ENCODE results near the gene PRKCA. TPM values are rescaled to one million over a fixed set of nuclear protein-coding genes. Genes with fewer than 3 reads are reported as not detected.
"Not testable (repeated sequence)": the region's sequence is repeated elsewhere in the genome, so short reads cannot be mapped to it uniquely, and the experiment has no call there.

The PRKCA gene
- 10 to 100 TPM; 24.5 to 61.9 (median 40.8) TPM for total RNA-seq

DNA sequence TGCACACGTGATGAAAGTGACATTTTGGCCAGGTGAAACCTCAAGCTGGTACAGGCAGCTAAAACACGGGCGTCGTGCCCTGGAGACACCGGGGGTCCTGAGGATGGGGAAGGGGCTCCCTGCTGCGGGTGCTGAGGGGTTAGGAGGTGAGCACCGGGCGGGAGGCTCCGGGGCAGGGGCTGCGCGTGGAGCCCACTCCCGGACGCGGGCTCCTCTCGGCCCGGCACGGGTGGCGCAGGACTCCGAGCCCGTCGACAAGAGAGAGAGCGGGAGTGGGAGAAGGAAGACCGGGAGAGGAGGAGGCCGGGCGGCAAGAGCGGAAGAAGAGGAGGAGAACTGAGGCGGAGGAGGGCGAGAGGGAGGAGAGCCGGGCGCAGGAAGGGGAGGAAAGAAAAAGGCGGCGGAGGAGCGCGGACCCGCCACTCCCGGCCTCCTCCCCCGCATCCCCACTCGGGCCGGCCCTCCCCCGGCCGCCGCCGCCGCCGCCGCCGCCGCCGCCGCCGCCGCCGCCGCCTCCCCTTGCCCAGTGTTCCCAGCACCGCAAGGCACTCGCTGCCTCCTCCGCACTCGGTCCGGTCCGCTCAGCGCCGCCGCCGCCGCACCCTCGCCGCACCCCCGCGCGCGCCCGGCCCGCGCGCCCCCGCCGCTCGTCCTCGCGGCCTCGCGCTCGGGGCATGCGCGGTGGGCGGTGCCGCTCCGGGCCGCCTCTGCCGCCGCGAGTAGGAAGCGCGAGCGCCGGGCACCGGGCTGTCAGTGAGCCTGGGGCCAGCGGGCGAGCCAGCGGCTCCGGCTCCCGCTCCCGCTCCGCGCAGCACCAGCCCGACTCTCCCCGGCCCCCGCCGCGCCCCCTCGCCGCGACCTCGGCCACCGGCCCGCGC lies at the start of gene PRKCA:
PRKCA (plus strand) TSS at position 750 of the 878 bp plus-strand sequence.
- Histone ChIP-seq H3K36me3 (no peaks in the 10 kb centered on the region), H3K4me1 (peaks cover 6 to 48% (median 44%) of the 10 kb centered on the region in 4 donors), H3K4me3 (peak within 1 kb of the TSS; percentile 76 to 98 (median 95)), H3K27ac (replicated peaks in 1 of 4) (peak within 1 kb of the TSS; percentile 83 to 90 (median 87)), H3K27me3 (no peaks in the 10 kb centered on the region), H3K9me3 (no peaks in the 10 kb centered on the region)
- intact Hi-C loops (cut with DNase I), result loop anchor here (5.0 kb wide), 1 partner anchor 265 kb away; no protein-coding TSS in a partner anchor
- no peak for DNase-seq (ENCODE audit: extremely low spot score)
- WGBS, result 1% methylated on average over 45 of the region's 117 CpGs
- TF ChIP-seq, protein P1, sequence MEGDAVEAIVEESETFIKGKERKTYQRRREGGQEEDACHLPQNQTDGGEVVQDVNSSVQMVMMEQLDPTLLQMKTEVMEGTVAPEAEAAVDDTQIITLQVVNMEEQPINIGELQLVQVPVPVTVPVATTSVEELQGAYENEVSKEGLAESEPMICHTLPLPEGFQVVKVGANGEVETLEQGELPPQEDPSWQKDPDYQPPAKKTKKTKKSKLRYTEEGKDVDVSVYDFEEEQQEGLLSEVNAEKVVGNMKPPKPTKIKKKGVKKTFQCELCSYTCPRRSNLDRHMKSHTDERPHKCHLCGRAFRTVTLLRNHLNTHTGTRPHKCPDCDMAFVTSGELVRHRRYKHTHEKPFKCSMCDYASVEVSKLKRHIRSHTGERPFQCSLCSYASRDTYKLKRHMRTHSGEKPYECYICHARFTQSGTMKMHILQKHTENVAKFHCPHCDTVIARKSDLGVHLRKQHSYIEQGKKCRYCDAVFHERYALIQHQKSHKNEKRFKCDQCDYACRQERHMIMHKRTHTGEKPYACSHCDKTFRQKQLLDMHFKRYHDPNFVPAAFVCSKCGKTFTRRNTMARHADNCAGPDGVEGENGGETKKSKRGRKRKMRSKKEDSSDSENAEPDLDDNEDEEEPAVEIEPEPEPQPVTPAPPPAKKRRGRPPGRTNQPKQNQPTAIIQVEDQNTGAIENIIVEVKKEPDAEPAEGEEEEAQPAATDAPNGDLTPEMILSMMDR (IDR thresholded peaks at IDR 0.05), result no peak
- peak; percentile 70 to 79 for TF ChIP-seq POLR2AphosphoS5 (IDR thresholded peaks at IDR 0.05)

DNA sequence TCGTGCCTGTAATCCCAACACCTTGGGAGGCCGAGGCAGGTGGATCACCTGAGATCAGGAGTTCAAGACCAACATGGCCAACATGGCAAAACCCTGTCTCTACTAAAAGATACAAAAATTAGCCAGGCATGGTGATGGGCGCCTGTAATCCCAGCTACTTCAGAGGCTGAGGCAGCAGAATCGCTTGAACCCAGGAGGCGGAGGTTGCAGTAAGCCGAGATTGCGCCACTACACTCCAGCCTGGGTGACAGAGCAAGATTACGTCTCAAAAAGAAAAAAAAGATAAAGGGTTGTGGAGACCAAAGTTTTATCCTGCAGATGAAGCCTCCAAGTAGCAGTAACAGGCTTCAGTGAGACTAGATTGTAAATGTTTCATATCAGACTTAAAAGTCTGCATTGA lies 49.0 kb upstream of the PRKCA start:
- H3K27me3 ChIP-seq; H3K9me3 ChIP-seq; DNase-seq (ENCODE audit: extremely low spot score); intact Hi-C loops (cut with DNase I); H3K4me3 ChIP-seq; H3K4me1 ChIP-seq; H3K36me3 ChIP-seq; H3K27ac ChIP-seq (replicated peaks in 1 of 4): not testable (repeated sequence)
- 96% methylated on average over 8 of the region's 8 CpGs for WGBS

DNA sequence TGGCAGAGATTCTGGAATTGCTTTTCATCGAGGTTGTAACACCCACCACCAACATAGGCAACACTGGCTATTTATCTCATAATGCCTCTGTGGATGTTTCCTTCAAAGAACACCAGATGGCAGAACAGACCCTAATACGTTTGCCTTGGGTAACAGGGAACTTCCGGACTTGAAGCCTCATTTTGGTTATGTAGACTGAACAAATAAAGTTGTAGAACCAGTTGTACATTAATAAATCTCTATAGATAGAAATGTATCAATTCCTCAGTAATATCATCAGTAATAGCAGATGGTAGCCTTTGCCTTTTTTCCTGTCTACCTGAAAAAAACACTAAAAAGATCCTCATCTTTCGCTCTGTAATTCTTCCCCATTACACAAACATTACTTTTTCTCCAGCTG lies 47.3 kb upstream of the PRKCA start:
- TF ChIP-seq POLR2AphosphoS5 (IDR thresholded peaks at IDR 0.05) (no peak), EP300 (IDR thresholded peaks at IDR 0.05) (no peak), POLR2A (IDR thresholded peaks at IDR 0.05; ENCODE audit: low read depth) (no peak)
- TF ChIP-seq, protein P1 (IDR thresholded peaks at IDR 0.05), result peak; percentile 73 to 87 (median 76)
- no peaks in the 10 kb centered on the region for H3K36me3 ChIP-seq
- no peak overlapping the region for H3K4me3 ChIP-seq
- DNase-seq (ENCODE audit: extremely low spot score), result no peak
- intact Hi-C loops (cut with DNase I), result loop anchor here (2.0 to 5.0 kb wide), 3 partner anchors 314 to 420 kb away; no protein-coding TSS in a partner anchor
- no peaks in the 10 kb centered on the region for H3K9me3 ChIP-seq
- WGBS, result 24% methylated on average over 4 of the region's 4 CpGs
- peaks cover 0 to 4% (median 1%) of the 10 kb centered on the region in 4 donors for H3K4me1 ChIP-seq
- H3K27me3 ChIP-seq, result no peaks in the 10 kb centered on the region
- no peak overlapping the region for H3K27ac ChIP-seq (replicated peaks in 1 of 4)

DNA sequence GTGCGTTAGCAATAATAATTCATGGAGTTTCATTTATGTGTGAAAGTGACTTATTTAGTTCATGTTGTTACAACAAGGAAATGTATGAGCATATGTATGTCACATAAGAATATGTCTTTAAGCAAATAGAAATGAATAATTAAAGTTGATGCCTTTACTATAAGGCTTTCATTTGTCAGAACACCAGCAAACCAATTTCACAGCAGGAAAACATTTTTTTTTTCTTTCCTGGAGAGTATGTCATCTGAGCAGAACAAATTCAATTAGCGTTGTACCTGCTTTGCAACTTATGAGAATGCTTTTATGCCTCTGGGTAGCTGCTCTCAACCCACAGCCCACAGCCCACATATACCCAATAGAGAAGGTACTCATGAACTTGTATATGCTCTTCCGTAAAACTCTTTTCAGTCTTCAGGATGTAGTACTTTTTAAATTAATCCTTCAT lies 46.9 kb upstream of the PRKCA start:
- TF ChIP-seq EP300 (IDR thresholded peaks at IDR 0.05), result no peak
- TF ChIP-seq POLR2A (IDR thresholded peaks at IDR 0.05; ENCODE audit: low read depth), result no peak
- no peak for TF ChIP-seq POLR2AphosphoS5 (IDR thresholded peaks at IDR 0.05)
- TF ChIP-seq, protein P1 (IDR thresholded peaks at IDR 0.05), result no peak
- WGBS, result 80% methylated on average over 3 of the region's 3 CpGs

DNA sequence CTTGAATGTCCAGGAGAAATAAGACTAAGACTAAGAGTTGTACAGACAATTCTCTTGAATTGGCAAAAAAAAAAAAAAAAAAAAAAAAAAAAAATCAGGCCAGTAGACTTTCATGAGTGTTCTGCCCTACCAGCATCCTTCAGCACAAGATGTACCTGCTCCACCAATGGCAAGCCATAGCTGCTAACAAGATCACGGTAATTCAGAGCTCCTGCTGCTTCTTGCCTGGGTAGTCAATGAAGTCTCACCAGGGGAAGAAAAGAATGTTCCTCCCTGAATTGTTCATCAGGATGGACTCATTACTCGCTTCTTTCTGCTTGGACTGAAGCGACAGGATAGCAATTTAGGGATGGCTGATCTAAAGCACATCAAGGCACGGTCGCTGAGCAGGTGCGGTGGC lies 42.1 kb upstream of the PRKCA start:
- Histone ChIP-seq H3K4me3 (no peak overlapping the region), H3K36me3 (no peaks in the 10 kb centered on the region), H3K4me1 (peaks cover 0 to 1% (median under 1%) of the 10 kb centered on the region in 4 donors), H3K27ac (replicated peaks in 1 of 4) (no peak overlapping the region), H3K9me3 (no peaks in the 10 kb centered on the region), H3K27me3 (no peaks in the 10 kb centered on the region)
- 95% methylated on average over 6 of the region's 6 CpGs for WGBS
- no peak for DNase-seq (ENCODE audit: extremely low spot score)
- TF ChIP-seq POLR2AphosphoS5 (IDR thresholded peaks at IDR 0.05), result no peak
- TF ChIP-seq, protein P1 (IDR thresholded peaks at IDR 0.05), result no peak
- TF ChIP-seq POLR2A (IDR thresholded peaks at IDR 0.05; ENCODE audit: low read depth), result no peak
- no peak for TF ChIP-seq EP300 (IDR thresholded peaks at IDR 0.05)
- intact Hi-C loops (cut with DNase I), result no loop called here

More for the DNA sequence above, 46.9 kb upstream of the PRKCA start:
- no peak for DNase-seq (ENCODE audit: extremely low spot score)
- no peaks in the 10 kb centered on the region for H3K36me3 ChIP-seq
- no peak overlapping the region for H3K27ac ChIP-seq (replicated peaks in 1 of 4)
- intact Hi-C loops (cut with DNase I), result loop anchor here (2.0 to 5.0 kb wide), 3 partner anchors 313 to 419 kb away; no protein-coding TSS in a partner anchor
- no peaks in the 10 kb centered on the region for H3K9me3 ChIP-seq
- H3K4me3 ChIP-seq, result no peak overlapping the region
- no peaks in the 10 kb centered on the region for H3K27me3 ChIP-seq
- H3K4me1 ChIP-seq, result peaks cover 0 to 4% (median 1%) of the 10 kb centered on the region in 4 donors
